GM10847 (cell line): ENCODE data around the gene PCP2.

Experiments
- POLR2A ChIP-seq: IDR thresholded peaks from 2 replicates; pipeline ENCODE4 v1.6.1; 2011; ENCODE audit not compliant: insufficient read length; ENCODE audit errors: extremely low read depth

PCP2 gene

DNA sequence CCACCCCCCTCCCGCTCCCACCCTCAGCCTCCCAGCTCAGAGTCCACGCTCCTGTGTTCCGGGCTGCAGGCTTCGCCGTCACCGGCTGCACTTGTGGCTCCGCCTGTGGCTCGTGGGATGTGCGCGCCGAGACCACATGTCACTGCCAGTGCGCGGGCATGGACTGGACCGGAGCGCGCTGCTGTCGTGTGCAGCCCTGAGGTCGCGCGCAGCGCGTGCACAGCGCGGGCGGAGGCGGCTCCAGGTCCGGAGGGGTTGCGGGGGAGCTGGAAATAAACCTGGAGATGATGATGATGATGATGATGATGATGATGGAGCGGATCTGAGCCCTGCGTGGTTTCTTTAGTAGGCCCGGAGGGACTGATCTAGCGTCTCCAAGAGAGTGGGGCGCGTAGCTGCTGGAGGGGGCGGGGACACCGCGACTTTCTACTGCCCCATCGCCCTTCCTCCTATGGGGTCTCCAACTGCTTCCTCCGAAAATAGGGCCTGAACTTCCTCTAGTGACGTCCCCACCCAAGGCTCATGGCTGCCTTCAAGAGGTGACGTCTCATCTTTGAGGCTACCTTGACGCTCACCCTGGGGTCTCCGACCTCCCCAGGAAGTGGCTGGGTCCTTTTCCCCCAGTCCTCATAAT is 36.7 kb upstream of the PCP2 start:
- no peak for TF ChIP-seq POLR2A

DNA sequence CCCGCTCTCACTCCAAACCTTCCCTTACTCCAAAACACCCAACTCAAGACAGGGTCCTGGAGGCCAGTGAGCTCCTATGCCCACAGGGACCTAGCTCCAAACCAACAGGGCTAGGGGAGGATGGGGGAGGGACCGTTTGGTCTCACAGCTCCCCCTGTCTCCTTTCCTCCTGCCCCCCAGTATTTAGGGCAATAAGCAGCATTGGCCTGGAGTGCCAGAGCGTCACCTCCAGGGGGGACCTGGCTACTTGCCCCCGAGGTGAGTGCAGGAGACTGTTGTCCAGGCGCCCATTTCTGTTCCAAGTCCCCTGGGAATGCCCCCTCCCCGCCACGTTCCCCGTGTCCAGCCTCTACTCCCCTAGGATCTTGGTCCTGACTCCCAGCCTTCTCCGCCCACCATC is 36.1 kb upstream of the PCP2 start:
- TF ChIP-seq POLR2A: no peak

DNA sequence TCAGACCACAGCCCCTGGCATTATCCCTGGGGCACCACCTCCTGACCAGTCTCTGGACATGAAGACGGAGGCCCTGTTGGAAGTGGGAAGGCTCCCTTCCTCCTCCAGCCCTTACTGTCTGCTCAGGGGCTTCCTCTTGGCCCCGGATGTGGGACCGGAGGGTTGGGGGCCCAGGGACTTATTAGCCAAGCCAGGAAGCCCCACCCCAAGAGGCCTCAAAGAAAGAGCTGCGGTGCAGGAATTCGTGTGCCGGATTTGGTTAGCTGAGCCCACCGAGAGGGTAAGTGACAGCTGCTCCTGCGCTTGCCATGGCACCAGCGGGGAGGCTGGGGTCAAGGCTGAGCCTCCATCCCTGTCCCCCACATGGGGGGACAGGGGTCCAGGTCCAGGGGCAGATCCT is 35.3 kb upstream of the PCP2 start, which contains the start of gene RETN:
Gene RETN (plus strand): TSS at position 208 of the 400 bp plus-strand sequence. CDS start 278 bp downstream, outside the sequence.
- TF ChIP-seq POLR2A: no peak

DNA sequence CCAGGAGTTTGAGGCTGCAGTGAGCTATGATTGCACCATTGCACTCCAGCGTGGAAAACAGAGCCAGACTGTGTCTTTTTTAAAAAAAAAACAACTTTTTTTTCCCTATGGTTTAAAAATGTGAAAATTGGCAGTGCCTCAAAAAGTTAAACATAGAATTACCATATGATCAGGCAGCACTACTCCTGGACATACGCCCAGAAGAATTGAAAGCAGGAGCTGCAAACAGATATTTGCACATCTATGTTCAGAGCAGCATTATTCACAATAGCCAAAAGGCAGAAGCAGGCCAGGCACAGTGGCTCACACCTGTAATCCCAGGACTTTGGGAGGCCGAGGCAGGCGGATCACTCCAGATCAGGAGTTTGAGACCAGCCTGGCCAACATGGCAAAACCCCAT is 31.6 kb upstream of the PCP2 start:
- no peak for TF ChIP-seq POLR2A

DNA sequence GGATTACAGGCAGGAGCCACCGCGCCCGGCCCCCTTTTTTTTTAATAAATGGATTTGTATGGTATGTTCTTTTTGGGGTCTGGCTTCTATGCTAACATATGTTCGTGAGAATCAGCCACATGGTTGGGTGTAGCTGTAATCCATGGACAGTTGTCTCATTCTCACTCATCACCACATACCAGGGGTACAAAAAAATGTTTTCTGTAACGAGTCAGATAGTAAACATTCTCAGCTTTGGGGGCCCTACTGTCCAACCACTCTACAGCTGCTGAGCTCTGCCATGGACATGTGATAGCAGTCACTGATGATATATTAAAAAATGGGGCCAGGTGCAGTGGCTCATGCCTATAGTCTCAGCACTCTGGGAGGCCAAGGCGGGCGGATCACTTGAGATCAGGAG is 30.2 kb upstream of the PCP2 start:
- TF ChIP-seq POLR2A: no peak

DNA sequence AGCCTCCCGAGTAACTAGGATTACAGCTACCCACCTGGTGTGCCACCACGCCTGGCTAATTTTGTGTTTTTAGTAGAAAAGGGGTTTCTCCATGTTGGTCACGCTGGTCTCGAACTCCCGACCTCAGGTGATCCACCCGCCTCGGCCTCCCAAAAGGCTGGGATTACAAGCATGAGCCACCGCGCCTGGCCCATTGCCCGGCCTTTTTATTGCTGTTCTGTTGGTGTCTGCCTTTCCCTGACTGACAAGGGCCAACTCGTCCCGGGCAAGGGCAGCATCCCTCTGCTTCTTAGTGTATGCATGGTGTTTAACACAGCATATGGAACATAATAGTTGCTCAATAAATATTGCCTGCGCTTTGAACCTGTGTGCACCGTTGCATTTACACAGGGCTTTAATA is 29.1 kb upstream of the PCP2 start:
- no peak for TF ChIP-seq POLR2A

DNA sequence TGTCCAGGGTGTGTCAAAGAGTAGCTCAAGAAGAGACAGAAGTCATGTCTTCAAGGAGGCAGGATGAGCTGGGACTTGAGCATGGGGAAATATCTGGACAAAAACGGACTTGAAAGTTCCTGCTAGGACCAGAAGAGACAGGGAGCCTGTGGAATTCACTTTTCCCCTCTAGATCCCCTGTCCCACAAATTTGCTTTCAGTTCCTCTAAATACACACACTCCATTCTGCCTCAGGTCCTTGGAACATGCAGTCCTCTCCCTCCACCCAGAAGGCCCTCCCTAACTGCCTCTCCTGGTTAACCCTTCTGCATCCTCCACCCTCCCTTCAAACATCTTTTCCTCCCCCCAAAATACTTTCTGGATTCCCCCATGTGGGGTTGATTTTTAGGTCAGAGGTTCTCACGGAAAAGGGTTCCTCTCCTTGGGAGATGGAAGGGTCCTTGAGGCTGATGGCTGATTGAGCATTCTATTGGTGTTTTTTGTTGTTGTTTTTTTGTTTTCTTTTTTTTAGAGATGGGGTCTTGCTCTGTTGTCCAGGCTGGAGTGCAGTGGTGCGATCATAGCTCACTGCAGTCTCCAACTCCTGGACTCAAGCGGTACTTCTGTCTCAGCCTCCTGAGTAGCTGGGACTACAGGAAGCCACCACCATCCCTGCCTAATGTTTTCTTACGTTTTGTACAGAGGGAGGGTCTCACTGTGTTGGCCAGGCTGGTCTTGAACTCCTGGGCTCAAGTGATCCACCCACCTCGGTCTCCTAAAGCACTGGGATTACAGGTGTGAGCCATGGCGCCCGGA is 28.4 kb upstream of the PCP2 start:
- no peak for TF ChIP-seq POLR2A

DNA sequence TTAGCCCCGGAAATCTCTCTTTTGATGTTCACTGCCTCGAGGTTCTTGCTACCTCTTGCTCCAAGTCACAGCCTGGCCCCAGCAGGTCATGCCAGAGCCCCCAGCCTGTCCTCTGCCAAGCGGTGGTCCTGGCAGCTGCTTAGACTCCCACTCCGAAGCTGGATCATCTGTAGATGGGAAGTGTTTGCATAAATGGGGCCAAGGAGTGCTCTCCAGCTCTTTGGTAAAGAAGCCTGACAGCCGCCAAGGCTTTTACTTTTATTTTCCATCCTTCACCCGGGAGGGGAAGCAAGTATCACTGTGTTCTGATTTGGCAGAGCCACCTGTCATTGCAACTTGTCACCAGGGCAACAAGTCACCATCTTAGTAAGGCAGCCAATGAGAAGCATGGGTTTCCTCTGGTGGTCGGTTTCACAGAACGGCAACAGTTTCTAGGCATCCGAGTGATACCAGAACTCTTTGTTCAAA is 24.7 kb upstream of the PCP2 start:
- TF ChIP-seq POLR2A: no peak

DNA sequence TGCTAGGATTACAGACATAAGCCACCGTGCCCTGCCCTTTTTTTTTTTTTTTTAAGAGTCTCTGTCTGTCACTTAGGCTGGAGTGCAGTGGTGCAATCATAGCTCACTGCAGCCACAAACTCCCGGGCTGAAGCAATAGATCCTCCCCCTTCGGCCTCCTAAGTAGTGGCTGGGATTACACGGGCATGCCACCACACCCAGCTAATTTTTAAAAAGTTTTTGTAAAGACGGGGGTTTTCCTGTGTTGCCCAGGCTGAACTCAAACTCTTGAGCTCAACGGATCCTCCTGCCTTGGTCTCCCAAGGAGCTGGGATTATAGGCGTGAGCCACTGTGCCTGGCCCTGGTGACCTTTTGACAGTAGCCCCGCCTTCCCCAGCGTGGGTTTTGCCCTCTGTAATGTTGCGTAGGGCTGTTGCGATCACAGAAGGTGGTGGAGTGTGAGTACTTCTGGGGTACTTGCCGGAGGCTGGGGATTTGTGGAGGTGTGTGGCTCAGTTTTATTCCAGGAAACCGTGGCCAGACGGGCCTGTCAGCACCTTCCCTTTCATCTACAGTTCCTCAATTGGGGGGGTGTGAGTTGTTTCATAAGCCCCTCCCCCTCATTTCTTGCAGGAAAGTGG is 23.7 kb upstream of the PCP2 start:
- no peak for TF ChIP-seq POLR2A

DNA sequence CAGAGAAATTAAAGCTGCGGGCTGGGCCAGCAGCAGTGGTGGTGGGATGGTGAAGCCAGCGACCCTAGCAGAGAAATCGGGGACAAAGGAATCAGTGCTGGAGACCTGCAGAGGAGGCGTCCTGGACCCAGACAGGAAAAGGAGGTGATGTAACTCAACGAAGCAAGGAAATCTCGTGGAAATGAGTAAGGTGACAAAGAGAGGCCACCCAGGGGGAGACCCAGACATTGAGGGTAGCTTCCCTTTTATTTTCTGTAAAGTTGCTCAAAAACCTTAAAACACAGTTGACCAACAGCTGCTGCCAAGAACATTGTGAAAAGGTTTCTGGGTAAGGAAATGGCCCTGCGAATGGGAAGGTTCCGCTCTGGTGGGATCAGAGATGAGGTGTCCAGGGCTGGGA is 22.1 kb upstream of the PCP2 start:
- no peak for TF ChIP-seq POLR2A

DNA sequence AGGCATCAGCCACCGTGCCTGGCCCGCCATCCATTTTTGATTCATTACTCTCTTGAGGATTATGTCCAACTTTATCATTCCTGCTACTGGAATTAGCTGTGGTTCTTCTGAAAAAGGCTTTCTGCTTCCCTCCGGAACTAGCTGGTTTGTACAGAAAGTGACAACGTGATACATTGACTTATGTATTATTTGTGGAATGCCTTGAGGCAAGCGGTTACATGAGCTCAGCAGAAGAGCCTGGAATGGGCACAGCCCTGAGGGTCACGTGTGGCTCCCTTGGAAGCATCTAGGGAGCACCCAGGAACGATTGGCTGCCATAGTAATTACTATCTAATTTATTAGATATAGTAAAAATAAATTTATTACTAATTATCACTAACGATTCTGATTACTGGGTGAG is 20.9 kb upstream of the PCP2 start:
- TF ChIP-seq POLR2A: no peak

DNA sequence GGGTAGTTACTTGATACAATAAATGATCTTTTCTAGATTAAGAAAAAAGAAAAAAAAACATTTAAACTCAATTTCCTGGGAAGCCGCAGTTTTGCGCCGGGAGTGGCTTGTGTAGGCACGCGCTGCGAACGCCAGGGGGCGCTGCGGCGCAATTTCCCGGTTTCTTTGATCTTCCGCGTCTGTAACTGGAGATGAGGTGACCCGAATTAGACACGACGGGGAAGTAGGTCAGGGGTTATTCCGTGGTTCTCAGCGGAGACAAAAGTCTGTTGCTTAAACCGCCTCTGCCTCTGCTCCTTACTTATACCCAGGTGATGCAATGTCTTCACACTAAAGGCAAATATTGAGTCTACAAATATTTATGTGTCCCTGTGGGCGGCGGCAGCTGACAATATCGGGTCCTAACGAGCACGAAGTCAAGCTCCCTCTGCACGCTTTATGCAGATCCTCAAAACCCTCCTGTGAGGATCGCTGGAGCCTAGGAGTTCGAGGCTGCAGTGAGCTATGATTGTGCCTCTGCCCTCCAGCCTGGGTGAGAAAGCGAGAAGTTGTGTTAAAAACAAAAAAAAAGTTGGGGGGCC is 18.6 kb upstream of the PCP2 start:
- no peak for TF ChIP-seq POLR2A

DNA sequence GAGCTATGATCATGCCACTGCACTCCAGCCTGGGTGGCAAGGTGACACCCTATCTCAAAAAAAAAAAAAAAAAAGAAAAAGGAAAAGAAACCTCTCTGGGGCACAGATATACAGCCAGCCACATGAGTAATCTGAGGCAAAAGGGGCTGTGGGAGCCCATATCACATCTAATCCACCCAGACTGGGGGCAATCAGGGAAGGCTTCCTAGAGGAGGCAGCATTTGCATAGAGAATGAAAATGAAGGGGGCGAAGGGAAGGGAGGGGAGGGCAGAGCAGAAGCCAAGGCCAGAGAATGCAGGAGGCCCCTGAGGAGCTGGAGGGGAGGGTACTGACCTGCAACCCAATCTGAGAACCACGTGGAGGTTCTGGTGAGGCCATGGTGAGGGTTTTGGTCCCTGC is 16.6 kb upstream of the PCP2 start:
- no peak for TF ChIP-seq POLR2A

DNA sequence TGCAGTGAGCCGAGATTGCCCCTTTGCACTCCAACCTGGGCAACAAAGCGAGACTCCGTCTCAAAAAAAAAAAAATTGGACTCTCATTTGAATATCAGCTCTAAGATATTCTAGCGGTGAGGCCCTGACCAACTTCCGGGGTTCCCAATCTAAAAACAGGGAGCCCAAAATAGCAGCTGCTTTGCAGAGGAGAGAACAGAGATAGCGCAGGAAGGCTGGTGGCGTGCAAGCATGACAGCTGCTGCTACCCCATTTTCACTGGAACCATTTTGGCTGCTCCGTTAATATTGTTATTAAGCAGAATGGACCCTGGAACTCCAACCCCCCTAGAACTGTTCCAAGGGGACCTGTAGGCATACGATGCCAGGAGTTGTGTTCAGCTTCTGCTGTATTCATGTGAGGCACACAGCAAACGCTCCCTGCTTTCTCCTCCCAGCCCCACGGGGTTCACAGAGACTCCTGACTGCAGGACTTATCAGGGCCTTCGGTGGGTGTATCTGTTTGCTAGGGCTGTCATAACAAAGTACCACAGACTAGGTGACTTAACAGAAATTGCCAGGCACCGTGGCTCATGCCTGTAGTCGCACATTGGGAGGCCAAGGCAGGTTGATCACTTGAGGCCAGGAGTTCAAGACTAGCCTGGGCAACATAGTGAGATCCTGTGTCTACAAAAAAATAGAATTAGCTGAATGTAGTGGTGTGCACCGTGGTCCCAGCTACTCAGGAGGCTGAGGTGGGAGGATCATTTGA is 14.9 kb upstream of the PCP2 start:
- no peak for TF ChIP-seq POLR2A

DNA sequence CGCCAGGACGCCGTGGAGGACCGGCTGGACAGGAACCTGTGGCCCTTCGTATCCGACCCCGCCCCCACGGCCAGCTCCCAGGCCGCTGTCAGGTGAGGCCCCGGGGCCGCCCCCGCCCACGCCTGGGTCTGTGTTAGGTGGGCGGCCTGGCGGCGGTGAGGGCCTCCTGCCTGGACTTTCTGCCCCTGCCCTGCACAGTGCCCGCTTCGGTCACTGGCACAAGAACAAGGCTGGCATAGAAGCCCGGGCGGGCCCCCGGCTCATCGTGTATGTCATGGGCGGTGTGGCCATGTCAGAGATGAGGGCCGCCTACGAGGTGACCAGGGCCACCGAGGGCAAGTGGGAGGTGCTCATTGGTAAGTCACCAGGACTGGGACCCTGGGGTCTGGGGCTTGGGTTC is 13.6 kb upstream of the PCP2 start:
- TF ChIP-seq POLR2A: no peak
